GM23338 (cell line): Measurements from ENCODE around the gene LEMD2. TPM values are rescaled to one million over a fixed set of nuclear protein-coding genes. Genes with fewer than 3 reads are reported as not detected.

Experiments
- ATAC-seq: fragments of 200-7000 bp; cut with Tn5 transposase; 3 replicates; pipeline ENCODE4 v1.9.1; 2020
- DNase-seq: peaks from one replicate; pipeline ENCODE4 v3.0.0-alpha.2; 2015; ENCODE audit warnings: low spot score
- H2AFZ ChIP-seq: fragments of 200-600 bp; sonication (generic); 2 replicates; pipeline ENCODE4 v1.8.0; 2016; ENCODE audit warnings: antibody characterized with exemption, mild to moderate bottlenecking, moderate library complexity
- H3F3A ChIP-seq: fragments of 200-600 bp; sonication (generic); replicated peaks from 2 replicates; pipeline ENCODE4 v1.8.0; 2017; ENCODE audit warnings: antibody characterized with exemption, mixed run types, low read depth
- H3K27ac ChIP-seq: fragments of 200-600 bp; sonication (generic); 2 replicates; pipeline ENCODE4 v1.6.1; 2016; ENCODE audit warnings: low read depth
- H3K27me3 ChIP-seq: fragments of 200-600 bp; sonication (generic); 2 replicates; pipeline ENCODE4 v1.8.0; 2016; ENCODE audit warnings: mild to moderate bottlenecking, mixed run types, moderate library complexity; ENCODE audit not compliant: insufficient read depth
- H3K36me3 ChIP-seq: fragments of 200-600 bp; sonication (generic); 2 replicates; pipeline ENCODE4 v1.8.0; 2016; ENCODE audit warnings: mild to moderate bottlenecking; ENCODE audit not compliant: insufficient read depth
- H3K4me1 ChIP-seq: fragments of 200-600 bp; sonication (generic); 2 replicates; pipeline ENCODE4 v1.8.0; 2016; ENCODE audit warnings: mild to moderate bottlenecking, moderate library complexity; ENCODE audit not compliant: insufficient read depth
- H3K4me2 ChIP-seq: fragments of 200-600 bp; sonication (generic); 2 replicates; pipeline ENCODE4 v1.7.1; 2017; ENCODE audit warnings: mixed run types
- H3K4me3 ChIP-seq: fragments of 200-600 bp; sonication (generic); 2 replicates; pipeline ENCODE4 v1.6.1; 2016; ENCODE audit warnings: mixed run types
- H3K79me2 ChIP-seq: fragments of 200-600 bp; sonication (generic); replicated peaks from 2 replicates; pipeline ENCODE4 v1.8.0; 2017; ENCODE audit warnings: mild to moderate bottlenecking; ENCODE audit not compliant: insufficient read depth
- H3K9me2 ChIP-seq: fragments of 200-600 bp; sonication (generic); 2 replicates; pipeline ENCODE4 v1.8.0; 2017; ENCODE audit not compliant: insufficient read depth
- H4K20me1 ChIP-seq: fragments of 200-600 bp; sonication (generic); replicated peaks from 2 replicates; pipeline ENCODE4 v1.8.0; 2017; ENCODE audit warnings: mild to moderate bottlenecking; ENCODE audit not compliant: insufficient read depth
- H3K27ac Mint-ChIP-seq: 2 replicates; pipeline ENCODE4 v1.8.0; 2020; ENCODE audit warnings: inconsistent platforms, mild to moderate bottlenecking, moderate library complexity, mixed read lengths
- H3K27me3 Mint-ChIP-seq: 3 replicates; pipeline ENCODE4 v1.8.0; 2022; ENCODE audit warnings: low read depth, mild to moderate bottlenecking, moderate library complexity, mixed read lengths, inconsistent platforms; ENCODE audit not compliant: insufficient read depth, poor library complexity
- H3K36me3 Mint-ChIP-seq: 3 replicates; pipeline ENCODE4 v1.8.0; 2021; ENCODE audit warnings: low read depth, mild to moderate bottlenecking, inconsistent platforms, moderate library complexity, mixed read lengths
- H3K4me1 Mint-ChIP-seq: 3 replicates; pipeline ENCODE4 v1.8.0; 2020; ENCODE audit warnings: mild to moderate bottlenecking, inconsistent platforms, mixed read lengths
- H3K4me3 Mint-ChIP-seq: 3 replicates; pipeline ENCODE4 v1.8.0; 2021; ENCODE audit warnings: moderate library complexity, mild to moderate bottlenecking, inconsistent platforms, mixed read lengths
- H3K9me3 Mint-ChIP-seq: 3 replicates; pipeline ENCODE4 v1.8.0; 2020; ENCODE audit warnings: moderate library complexity, mild to moderate bottlenecking, inconsistent platforms, mixed read lengths
- EZH2phosphoT487 ChIP-seq: fragments of 200-600 bp; sonication (generic); IDR thresholded peaks from one replicate; pipeline ENCODE4 v1.8.1; 2018; ENCODE audit warnings: antibody characterized with exemption; ENCODE audit not compliant: unreplicated experiment
- POLR2AphosphoS5 ChIP-seq: IDR thresholded peaks from 2 replicates; pipeline ENCODE4 v1.6.1; 2016; ENCODE audit warnings: antibody characterized with exemption, low read depth
- ZNF331 ChIP-seq: fragments of 250-450 bp; sonication (Bioruptor Pico); IDR thresholded peaks from 2 replicates; pipeline ENCODE4 v1.5.0; 2020; ENCODE audit warnings: low read depth, mild to moderate bottlenecking, moderate library complexity
- polyA plus RNA-seq: library from polyadenylated mRNA; unstranded; fragments of >200 nt; fragmentation: Nextera tagmentation; extraction: Ambion mirVana; gene quantifications from 2 replicates; pipeline ENCODE4 v1.2.1, GENCODE V29; 2016
- total RNA-seq: library from RNA; depleted of rRNA; stranded (reverse); fragments of >200 nt; shearing (Covaris generic); gene quantifications from 2 replicates; pipeline ENCODE4 v1.2.3, GENCODE V29; 2014
- TF ChIP-seq, protein P1 (sequence below): IDR thresholded peaks from one replicate; pipeline ENCODE4 v1.6.1; 2018; ENCODE audit warnings: antibody characterized with exemption; ENCODE audit not compliant: unreplicated experiment
- TF ChIP-seq, protein P2 (sequence below): fragments of 250-450 bp; sonication (Bioruptor Pico); IDR thresholded peaks from 2 replicates; pipeline ENCODE4 v1.5.0; 2020; ENCODE audit warnings: mild to moderate bottlenecking, moderate library complexity
- TF ChIP-seq, protein P3 (sequence below): IDR thresholded peaks from 2 replicates; pipeline ENCODE4 v1.6.1; 2016; ENCODE audit warnings: antibody characterized with exemption

Gene LEMD2
- total and polyA plus RNA-seq, 2 experiments from 2014 or later, result 28.6 to 64.7 TPM

DNA sequence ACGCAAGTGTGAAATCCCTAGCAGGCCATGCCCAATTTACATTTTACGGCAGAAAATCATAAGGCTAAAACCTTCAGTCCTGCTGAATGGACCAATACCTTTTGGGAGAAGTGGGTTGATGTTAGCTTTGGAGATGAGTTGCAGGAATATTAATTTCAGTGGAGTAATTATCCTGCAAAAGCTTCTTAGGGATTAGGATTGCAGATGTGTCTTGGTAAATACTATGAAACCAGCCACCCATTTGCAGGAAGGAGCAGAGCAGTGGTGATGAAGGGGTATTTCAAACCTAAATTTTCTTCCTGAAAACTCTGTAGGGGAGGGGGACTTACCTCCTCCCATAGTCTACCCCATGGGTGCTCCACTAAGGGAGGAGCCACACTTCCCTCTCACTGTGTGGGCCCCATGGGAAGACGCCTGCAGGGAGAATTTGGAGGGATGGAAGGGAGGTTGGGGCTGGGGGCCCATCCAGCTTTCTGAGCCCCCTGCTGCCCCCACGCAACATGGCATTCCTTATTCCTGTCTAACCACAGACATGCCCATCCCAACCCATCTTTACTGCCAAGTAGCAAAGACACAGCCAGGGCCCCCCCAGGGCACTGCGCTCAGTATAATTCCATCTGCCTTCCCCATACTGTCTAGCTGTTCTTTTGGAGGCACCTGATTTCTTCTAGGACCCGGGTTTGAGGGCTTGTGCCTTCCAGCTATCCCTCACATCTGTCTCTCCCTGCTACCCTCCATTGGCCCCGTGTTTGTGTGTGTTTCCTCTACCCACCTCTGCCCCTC is 62.8 kb downstream of the LEMD2 start:
- H3K27ac Mint-ChIP-seq, result no peak overlapping the region
- no peaks in the 10 kb centered on the region for H3K79me2 ChIP-seq
- ATAC-seq (no peak), DNase-seq (no peak)
- H3F3A ChIP-seq, result no peaks in the 10 kb centered on the region
- H3K27me3 ChIP-seq, result no peaks in the 10 kb centered on the region
- H3K4me2 ChIP-seq, result no peak overlapping the region
- no peak overlapping the region for H3K4me3 Mint-ChIP-seq
- TF ChIP-seq, protein P1, sequence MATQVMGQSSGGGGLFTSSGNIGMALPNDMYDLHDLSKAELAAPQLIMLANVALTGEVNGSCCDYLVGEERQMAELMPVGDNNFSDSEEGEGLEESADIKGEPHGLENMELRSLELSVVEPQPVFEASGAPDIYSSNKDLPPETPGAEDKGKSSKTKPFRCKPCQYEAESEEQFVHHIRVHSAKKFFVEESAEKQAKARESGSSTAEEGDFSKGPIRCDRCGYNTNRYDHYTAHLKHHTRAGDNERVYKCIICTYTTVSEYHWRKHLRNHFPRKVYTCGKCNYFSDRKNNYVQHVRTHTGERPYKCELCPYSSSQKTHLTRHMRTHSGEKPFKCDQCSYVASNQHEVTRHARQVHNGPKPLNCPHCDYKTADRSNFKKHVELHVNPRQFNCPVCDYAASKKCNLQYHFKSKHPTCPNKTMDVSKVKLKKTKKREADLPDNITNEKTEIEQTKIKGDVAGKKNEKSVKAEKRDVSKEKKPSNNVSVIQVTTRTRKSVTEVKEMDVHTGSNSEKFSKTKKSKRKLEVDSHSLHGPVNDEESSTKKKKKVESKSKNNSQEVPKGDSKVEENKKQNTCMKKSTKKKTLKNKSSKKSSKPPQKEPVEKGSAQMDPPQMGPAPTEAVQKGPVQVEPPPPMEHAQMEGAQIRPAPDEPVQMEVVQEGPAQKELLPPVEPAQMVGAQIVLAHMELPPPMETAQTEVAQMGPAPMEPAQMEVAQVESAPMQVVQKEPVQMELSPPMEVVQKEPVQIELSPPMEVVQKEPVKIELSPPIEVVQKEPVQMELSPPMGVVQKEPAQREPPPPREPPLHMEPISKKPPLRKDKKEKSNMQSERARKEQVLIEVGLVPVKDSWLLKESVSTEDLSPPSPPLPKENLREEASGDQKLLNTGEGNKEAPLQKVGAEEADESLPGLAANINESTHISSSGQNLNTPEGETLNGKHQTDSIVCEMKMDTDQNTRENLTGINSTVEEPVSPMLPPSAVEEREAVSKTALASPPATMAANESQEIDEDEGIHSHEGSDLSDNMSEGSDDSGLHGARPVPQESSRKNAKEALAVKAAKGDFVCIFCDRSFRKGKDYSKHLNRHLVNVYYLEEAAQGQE, result no peak
- TF ChIP-seq, protein P2, sequence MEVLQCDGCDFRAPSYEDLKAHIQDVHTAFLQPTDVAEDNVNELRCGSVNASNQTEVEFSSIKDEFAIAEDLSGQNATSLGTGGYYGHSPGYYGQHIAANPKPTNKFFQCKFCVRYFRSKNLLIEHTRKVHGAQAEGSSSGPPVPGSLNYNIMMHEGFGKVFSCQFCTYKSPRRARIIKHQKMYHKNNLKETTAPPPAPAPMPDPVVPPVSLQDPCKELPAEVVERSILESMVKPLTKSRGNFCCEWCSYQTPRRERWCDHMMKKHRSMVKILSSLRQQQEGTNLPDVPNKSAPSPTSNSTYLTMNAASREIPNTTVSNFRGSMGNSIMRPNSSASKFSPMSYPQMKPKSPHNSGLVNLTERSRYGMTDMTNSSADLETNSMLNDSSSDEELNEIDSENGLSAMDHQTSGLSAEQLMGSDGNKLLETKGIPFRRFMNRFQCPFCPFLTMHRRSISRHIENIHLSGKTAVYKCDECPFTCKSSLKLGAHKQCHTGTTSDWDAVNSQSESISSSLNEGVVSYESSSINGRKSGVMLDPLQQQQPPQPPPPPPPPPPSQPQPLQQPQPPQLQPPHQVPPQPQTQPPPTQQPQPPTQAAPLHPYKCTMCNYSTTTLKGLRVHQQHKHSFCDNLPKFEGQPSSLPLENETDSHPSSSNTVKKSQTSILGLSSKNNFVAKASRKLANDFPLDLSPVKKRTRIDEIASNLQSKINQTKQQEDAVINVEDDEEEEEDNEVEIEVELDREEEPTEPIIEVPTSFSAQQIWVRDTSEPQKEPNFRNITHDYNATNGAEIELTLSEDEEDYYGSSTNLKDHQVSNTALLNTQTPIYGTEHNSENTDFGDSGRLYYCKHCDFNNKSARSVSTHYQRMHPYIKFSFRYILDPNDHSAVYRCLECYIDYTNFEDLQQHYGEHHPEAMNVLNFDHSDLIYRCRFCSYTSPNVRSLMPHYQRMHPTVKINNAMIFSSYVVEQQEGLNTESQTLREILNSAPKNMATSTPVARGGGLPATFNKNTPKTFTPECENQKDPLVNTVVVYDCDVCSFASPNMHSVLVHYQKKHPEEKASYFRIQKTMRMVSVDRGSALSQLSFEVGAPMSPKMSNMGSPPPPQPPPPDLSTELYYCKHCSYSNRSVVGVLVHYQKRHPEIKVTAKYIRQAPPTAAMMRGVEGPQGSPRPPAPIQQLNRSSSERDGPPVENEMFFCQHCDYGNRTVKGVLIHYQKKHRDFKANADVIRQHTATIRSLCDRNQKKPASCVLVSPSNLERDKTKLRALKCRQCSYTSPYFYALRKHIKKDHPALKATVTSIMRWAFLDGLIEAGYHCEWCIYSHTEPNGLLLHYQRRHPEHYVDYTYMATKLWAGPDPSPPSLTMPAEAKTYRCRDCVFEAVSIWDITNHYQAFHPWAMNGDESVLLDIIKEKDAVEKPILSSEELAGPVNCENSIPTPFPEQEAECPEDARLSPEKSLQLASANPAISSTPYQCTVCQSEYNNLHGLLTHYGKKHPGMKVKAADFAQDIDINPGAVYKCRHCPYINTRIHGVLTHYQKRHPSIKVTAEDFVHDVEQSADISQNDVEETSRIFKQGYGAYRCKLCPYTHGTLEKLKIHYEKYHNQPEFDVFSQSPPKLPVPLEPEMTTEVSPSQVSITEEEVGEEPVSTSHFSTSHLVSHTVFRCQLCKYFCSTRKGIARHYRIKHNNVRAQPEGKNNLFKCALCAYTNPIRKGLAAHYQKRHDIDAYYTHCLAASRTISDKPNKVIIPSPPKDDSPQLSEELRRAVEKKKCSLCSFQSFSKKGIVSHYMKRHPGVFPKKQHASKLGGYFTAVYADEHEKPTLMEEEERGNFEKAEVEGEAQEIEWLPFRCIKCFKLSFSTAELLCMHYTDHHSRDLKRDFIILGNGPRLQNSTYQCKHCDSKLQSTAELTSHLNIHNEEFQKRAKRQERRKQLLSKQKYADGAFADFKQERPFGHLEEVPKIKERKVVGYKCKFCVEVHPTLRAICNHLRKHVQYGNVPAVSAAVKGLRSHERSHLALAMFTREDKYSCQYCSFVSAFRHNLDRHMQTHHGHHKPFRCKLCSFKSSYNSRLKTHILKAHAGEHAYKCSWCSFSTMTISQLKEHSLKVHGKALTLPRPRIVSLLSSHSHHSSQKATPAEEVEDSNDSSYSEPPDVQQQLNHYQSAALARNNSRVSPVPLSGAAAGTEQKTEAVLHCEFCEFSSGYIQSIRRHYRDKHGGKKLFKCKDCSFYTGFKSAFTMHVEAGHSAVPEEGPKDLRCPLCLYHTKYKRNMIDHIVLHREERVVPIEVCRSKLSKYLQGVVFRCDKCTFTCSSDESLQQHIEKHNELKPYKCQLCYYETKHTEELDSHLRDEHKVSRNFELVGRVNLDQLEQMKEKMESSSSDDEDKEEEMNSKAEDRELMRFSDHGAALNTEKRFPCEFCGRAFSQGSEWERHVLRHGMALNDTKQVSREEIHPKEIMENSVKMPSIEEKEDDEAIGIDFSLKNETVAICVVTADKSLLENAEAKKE (CRISPR knock-in tag), result no peak
- no peak for TF ChIP-seq EZH2phosphoT487
- no peak for TF ChIP-seq ZNF331 (CRISPR knock-in tag)
- TF ChIP-seq, protein P3, sequence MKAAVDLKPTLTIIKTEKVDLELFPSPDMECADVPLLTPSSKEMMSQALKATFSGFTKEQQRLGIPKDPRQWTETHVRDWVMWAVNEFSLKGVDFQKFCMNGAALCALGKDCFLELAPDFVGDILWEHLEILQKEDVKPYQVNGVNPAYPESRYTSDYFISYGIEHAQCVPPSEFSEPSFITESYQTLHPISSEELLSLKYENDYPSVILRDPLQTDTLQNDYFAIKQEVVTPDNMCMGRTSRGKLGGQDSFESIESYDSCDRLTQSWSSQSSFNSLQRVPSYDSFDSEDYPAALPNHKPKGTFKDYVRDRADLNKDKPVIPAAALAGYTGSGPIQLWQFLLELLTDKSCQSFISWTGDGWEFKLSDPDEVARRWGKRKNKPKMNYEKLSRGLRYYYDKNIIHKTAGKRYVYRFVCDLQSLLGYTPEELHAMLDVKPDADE, result no peak
- TF ChIP-seq POLR2AphosphoS5, result no peak
- peaks cover 10% of the 10 kb centered on the region for H3K27me3 Mint-ChIP-seq
- H3K36me3 Mint-ChIP-seq, result no peaks in the 10 kb centered on the region
- no peak overlapping the region for H2AFZ ChIP-seq
- no peaks in the 10 kb centered on the region for H3K4me1 ChIP-seq
- H3K4me1 Mint-ChIP-seq, result peaks cover 24% of the 10 kb centered on the region
- no peak overlapping the region for H3K4me3 ChIP-seq
- H3K9me3 Mint-ChIP-seq, result no peaks in the 10 kb centered on the region
- no peaks in the 10 kb centered on the region for H4K20me1 ChIP-seq
- H3K9me2 ChIP-seq, result no peaks in the 10 kb centered on the region
- no peak overlapping the region for H3K27ac ChIP-seq
- no peaks in the 10 kb centered on the region for H3K36me3 ChIP-seq
